Right hindlimb (tissue), 1 donor: Measurements from ENCODE around the gene UGT1A4.

Experiments used
- DNase-seq: peaks from one replicate; pipeline ENCODE4 v3.0.0-alpha.2; 2018

UGT1A4 gene

GRCh38 chr2:233792720-233793119 is 74.2 kb downstream of the UGT1A4 start:
- no peak for DNase-seq

- no peak for DNase-seq
Observed at GRCh38 chr2:233793465-233794127, 75.1 kb downstream of the UGT1A4 start.

- DNase-seq: no peak
Observed at GRCh38 chr2:233794128-233794658, 75.7 kb downstream of the UGT1A4 start.

- DNase-seq: no peak
Observed at GRCh38 chr2:233795735-233796171, 77.2 kb downstream of the UGT1A4 start.

GRCh38 chr2:233796254-233796653 is 77.7 kb downstream of the UGT1A4 start:
- no peak for DNase-seq

- DNase-seq: no peak
Observed at GRCh38 chr2:233798335-233799086, 80.0 kb downstream of the UGT1A4 start.

GRCh38 chr2:233799087-233799665 is 80.6 kb downstream of the UGT1A4 start:
- DNase-seq: no peak

GRCh38 chr2:233799716-233800115 is 81.2 kb downstream of the UGT1A4 start:
- no peak for DNase-seq

GRCh38 chr2:233800208-233800607 is 81.7 kb downstream of the UGT1A4 start:
- no peak for DNase-seq

- DNase-seq: no peak
Observed at GRCh38 chr2:233801357-233802131, 83.0 kb downstream of the UGT1A4 start.

GRCh38 chr2:233802132-233802815 is 83.7 kb downstream of the UGT1A4 start:
- no peak for DNase-seq

- no peak for DNase-seq
Observed at GRCh38 chr2:233803292-233803911, 84.9 kb downstream of the UGT1A4 start.

GRCh38 chr2:233803994-233804393 is 85.5 kb downstream of the UGT1A4 start:
- DNase-seq: peak; percentile 6

- DNase-seq: no peak
Observed at GRCh38 chr2:233807215-233807865, 88.8 kb downstream of the UGT1A4 start.

- DNase-seq: no peak
Observed at GRCh38 chr2:233807966-233808935, 89.7 kb downstream of the UGT1A4 start.

GRCh38 chr2:233810385-233810784 is 91.8 kb downstream of the UGT1A4 start:
- no peak for DNase-seq

GRCh38 chr2:233811087-233811486 is 92.6 kb downstream of the UGT1A4 start:
- DNase-seq: no peak

GRCh38 chr2:233811732-233812131 is 93.2 kb downstream of the UGT1A4 start:
- DNase-seq: no peak

GRCh38 chr2:233813236-233814055 is 94.9 kb downstream of the UGT1A4 start:
- peak; percentile 7 for DNase-seq
